Measurements from ENCODE around the gene STEAP2. TPM values are rescaled to one million over a fixed set of nuclear protein-coding genes. Genes with fewer than 3 reads are reported as not detected.

Gene STEAP2
- total RNA-seq, 4 donors from 2014 or later: 11.9 to 34.3 (median 27.4) TPM

- no peak overlapping the region for H3K4me3 ChIP-seq (replicated peaks in 1 of 3)
- no peaks in the 10 kb centered on the region for H3K9me3 ChIP-seq
- H3K27me3 ChIP-seq: no peaks in the 10 kb centered on the region
- WGBS, 2 donors: 68 to 79% methylated on average over 1 of the region's 1 CpG
- H3K4me1 ChIP-seq: no peaks in the 10 kb centered on the region
- TF ChIP-seq POLR2A (IDR thresholded peaks at IDR 0.05) (no peak), CTCF (IDR thresholded peaks at IDR 0.05) (no peak)
- DNase-seq: no peak
- H3K27ac ChIP-seq: no peak overlapping the region
- intact Hi-C loops (cut with DNase I): no loop called here
- no peaks in the 10 kb centered on the region for H3K36me3 ChIP-seq
These were observed 27.0 kb downstream of the STEAP2 start for GRCh38 chr7:90238583-90238982.

- H3K27ac ChIP-seq: no peak overlapping the region
- no peak for TF ChIP-seq CTCF (IDR thresholded peaks at IDR 0.05)
- no peak for TF ChIP-seq POLR2A (IDR thresholded peaks at IDR 0.05)
- intact Hi-C loops (cut with DNase I): no loop called here
- WGBS, 2 donors: 87 to 89% methylated on average over 3 of the region's 3 CpGs
- no peaks in the 10 kb centered on the region for H3K9me3 ChIP-seq
- no peaks in the 10 kb centered on the region for H3K4me1 ChIP-seq
- no peaks in the 10 kb centered on the region for H3K27me3 ChIP-seq
- no peak for DNase-seq
- no peak overlapping the region for H3K4me3 ChIP-seq (replicated peaks in 1 of 3)
- no peaks in the 10 kb centered on the region for H3K36me3 ChIP-seq
These were observed 27.5 kb downstream of the STEAP2 start for GRCh38 chr7:90239050-90239449.

- H3K9me3 ChIP-seq: no peaks in the 10 kb centered on the region
- no peak overlapping the region for H3K4me3 ChIP-seq (replicated peaks in 1 of 3)
- peaks cover 0 to 6% of the 10 kb centered on the region in 2 donors for H3K4me1 ChIP-seq
- no peaks in the 10 kb centered on the region for H3K27me3 ChIP-seq
- no peak for DNase-seq
- WGBS, 2 donors: 76 to 81% methylated on average over 9 of the region's 9 CpGs
- H3K27ac ChIP-seq: no peak overlapping the region
- TF ChIP-seq CTCF (IDR thresholded peaks at IDR 0.05) (no peak), POLR2A (IDR thresholded peaks at IDR 0.05) (no peak)
- intact Hi-C loops (cut with DNase I): loop anchor here (10.0 kb wide), 1 partner anchor 185 kb away; no protein-coding TSS in a partner anchor
- H3K36me3 ChIP-seq: no peaks in the 10 kb centered on the region
These were observed 28.2 kb downstream of the STEAP2 start for GRCh38 chr7:90239625-90240228.

GRCh38 chr7:90242369-90243168 lies 31.0 kb downstream of the STEAP2 start:
- H3K36me3 ChIP-seq: no peaks in the 10 kb centered on the region
- intact Hi-C loops (cut with DNase I): loop anchor here (10.0 kb wide), 1 partner anchor 182 kb away; no protein-coding TSS in a partner anchor
- no peak overlapping the region for H3K27ac ChIP-seq
- TF ChIP-seq POLR2A (IDR thresholded peaks at IDR 0.05) (no peak), CTCF (IDR thresholded peaks at IDR 0.05) (no peak)
- H3K9me3 ChIP-seq: no peaks in the 10 kb centered on the region
- DNase-seq: no peak
- H3K4me1 ChIP-seq: peaks cover 12 to 15% of the 10 kb centered on the region in 2 donors
- no peak overlapping the region for H3K4me3 ChIP-seq (replicated peaks in 1 of 3)
- no peaks in the 10 kb centered on the region for H3K27me3 ChIP-seq
- WGBS, 2 donors: 87 to 91% methylated on average over 3 of the region's 3 CpGs

- no peaks in the 10 kb centered on the region for H3K27me3 ChIP-seq
- 28 to 29% methylated on average over 1 of the region's 1 CpG for WGBS, 2 donors
- no peak overlapping the region for H3K27ac ChIP-seq
- H3K36me3 ChIP-seq: no peaks in the 10 kb centered on the region
- H3K4me3 ChIP-seq (replicated peaks in 1 of 3): no peak overlapping the region
- no peak for DNase-seq
- H3K9me3 ChIP-seq: no peaks in the 10 kb centered on the region
- H3K4me1 ChIP-seq: peaks cover 12 to 15% of the 10 kb centered on the region in 2 donors
- intact Hi-C loops (cut with DNase I): loop anchor here (10.0 kb wide), 1 partner anchor 181 kb away; no protein-coding TSS in a partner anchor
- TF ChIP-seq POLR2A (IDR thresholded peaks at IDR 0.05): no peak
- TF ChIP-seq CTCF (IDR thresholded peaks at IDR 0.05): no peak
These were observed 32.0 kb downstream of the STEAP2 start for GRCh38 chr7:90243556-90243955.
